ENCODE data around the gene HTT.

HTT gene

DNA sequence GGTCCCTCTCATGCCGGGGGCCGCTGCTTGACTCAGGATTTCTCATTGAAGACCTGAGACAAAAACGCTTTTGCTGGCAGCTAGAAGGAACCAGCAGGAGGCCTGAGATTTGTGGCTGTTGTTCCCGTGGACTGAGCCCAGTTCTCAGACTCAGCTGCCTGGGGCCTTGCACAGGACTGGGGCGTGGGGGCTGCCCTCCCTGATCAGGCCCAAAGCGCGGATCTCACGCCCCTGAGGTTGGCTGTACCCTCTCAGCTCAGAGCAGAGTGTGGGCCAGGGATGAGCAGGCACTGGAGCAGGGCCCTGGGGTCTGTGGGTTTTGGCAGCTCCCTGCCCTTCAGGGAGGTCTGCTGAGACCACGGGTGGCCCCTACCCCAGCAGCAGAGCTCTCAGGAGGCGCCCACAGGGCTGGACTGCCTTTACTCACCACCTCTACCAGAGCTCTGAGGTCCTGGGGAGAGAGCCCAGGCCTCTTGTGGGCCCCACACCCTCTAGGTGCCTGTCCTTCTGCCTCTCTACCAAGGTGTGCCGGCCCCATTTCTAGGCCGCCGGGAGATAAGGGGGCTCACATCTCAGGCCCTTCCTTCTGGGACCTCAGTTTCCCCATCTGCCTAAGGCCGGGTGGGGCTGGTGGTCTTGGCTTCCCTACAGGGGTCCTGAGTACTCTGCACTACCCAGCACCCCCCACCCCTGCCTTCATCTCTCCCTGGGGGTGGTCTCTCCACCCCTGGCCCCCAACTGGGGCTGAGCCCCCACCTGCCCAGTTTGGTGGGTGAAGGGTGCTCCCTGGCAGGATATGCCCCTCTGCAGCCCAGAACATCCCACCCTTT lies 180.0 kb downstream of the HTT start:
- DNase-seq: no peak

GRCh38 chr4:3255611-3256186 lies 181.2 kb downstream of the HTT start:
- no peak for DNase-seq

- no peak for DNase-seq
Measured at GRCh38 chr4:3256230-3257102, 182.0 kb downstream of the HTT start.

DNA sequence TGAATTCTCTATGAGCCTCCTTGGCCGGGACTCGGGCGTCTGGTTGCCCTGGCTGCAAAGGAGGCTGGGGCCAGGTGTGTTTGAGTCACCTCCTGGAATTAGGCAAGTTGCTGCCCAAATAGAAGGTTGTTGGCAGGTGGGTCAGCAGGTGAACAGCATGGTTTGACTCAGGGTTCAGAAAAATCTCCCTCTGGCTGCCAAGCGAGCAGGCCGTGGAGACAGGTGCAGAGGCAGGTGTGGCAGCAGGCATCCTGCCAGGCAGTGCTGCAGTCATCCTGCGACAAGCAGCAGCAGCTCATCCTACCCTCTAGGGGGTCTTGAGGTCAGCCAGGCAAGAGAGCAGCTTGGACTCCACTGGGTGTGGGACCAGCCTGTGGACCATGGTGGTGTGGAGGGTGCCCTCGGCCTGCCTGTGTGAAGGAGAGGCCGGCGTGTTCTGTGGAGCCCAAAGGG lies 182.6 kb downstream of the HTT start:
- DNase-seq: no peak

GRCh38 chr4:3257556-3258482 lies 183.3 kb downstream of the HTT start:
- peak; percentile 36 for DNase-seq

DNA sequence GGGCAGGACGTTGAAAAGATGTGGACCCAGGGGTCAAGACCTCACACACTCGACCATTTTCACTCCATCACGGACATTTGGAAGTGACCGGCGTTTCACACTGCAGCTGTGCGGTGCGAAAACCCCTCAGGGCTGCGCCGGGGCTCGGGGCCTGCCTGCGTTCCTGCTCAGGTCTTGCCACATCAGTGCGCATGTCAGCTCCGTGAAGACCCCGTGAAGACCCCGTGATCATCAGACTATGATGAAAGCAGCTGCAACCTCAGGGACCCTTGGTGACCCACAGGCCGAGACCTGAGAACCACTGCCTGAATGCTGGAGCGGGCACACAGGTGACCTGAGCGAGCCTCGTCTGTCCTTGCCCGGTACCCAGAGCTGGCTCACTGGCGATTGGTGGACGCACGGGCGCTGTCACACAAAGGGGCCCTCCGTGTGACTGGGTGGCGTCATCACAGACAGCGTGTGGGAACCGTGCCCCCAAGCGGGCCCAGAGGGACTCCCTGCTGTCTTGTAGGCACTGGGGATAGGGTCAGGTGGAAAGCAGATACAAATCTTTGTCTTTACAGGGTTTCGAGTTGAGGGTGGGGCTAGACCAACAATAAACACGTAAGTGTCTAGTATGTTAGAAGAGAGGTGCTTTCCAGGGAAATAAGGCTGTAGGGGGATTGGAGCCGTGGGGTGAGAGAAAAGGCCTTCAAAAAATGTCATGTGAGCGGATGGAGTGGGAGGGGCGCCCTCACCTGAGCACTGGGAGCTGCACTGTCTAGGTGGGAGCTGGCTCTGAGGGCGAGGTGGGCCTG lies 187.1 kb downstream of the HTT start:
- DNase-seq: no peak

GRCh38 chr4:3262208-3263052 lies 187.9 kb downstream of the HTT start:
- DNase-seq: no peak

DNA sequence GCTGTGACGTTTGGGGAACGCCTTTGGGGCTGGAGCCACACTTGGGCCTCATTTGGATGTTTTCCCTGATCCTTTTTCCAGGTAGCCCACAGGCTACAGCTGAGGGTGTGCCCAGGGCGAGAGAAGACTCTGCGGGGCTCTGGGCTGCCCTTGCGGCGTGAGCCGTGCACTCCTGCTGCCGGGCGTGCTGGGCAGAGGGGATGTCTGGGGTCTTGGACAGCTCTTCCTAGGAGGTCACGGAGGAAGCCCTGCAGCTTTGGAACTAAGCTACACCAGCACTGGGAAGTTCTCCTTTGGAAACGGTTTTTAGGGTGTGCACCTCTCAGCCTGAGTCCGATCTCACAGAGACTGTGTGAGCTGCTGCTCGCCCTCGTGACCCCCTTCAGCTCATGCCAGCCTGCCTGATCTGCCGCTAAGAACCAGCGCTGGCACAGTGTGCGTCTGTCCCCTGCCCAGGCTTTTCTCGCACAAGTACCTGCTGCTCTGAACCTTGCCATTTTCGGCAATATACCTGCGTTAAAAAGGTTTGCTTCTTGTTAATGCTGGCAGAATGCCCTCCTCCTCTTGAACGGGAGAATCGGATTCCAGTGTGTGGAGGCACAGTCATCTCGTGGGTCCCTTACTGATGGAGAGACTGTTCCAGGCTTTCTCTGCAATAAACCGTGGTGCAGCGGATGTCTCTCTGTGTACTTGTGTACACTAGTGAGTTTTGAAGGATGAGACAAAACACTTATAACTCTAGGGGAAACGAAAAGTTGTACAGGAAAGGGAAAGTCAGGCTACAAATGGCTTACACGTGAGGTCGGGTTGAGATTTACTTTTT lies 188.8 kb downstream of the HTT start:
- no peak for DNase-seq

- no peak for DNase-seq
Measured at GRCh38 chr4:3263876-3264193, 189.4 kb downstream of the HTT start.

DNA sequence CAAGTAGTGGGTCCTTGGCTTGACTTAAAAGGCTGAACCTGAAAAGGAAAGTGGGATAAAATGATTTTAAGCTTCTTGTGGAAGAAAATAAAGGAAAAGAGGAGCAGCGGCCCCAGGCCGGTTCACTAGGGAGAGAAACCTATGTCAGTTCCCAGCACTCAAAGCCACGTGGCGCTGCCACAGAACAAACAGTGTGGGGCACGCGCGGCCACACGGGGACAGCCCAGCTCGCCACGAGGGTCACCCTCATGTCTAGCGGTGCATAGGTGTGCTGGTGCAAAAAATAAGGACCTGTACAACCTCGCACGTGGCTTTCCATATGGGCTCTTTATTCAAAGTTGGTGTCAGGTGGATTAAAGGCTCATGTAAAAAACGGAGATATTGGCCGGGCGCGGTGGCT lies 191.6 kb downstream of the HTT start:
- no peak for DNase-seq

GRCh38 chr4:3267576-3268394 lies 193.3 kb downstream of the HTT start:
- DNase-seq: no peak

DNA sequence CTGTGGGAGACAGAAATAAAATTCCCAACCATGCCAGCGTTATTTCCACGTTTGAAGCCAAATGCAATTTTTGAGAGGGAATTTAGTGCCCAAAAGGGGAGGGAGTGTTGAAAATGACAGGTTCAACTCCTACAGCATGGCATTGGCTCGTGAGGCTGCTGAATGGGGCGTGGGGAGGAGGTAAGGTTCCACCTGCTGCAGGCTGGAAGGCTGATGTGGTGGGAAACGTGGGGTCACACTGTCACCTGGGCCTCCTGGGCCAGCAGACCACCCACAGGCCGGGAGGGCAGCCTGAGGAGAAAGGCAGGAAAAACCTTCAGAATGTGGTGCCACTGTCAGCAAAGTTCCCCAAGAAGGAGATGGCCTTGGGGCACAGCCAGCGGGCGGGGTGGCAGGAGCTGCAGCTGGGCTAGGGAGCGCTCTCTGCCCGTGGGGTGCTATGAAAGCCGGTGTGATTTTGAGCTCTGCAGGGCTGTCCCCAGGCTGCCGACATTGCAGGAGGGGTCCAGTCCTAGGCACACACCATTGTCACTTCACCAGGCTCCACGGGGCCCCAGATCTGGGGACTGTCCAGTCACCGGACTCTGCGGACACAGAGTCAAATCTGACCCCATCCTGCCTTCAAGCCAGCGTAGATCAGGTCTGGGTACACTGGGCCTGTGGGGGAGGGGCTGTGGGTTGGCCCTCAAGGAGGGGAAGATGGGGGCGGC lies 194.1 kb downstream of the HTT start:
- no peak for DNase-seq

DNA sequence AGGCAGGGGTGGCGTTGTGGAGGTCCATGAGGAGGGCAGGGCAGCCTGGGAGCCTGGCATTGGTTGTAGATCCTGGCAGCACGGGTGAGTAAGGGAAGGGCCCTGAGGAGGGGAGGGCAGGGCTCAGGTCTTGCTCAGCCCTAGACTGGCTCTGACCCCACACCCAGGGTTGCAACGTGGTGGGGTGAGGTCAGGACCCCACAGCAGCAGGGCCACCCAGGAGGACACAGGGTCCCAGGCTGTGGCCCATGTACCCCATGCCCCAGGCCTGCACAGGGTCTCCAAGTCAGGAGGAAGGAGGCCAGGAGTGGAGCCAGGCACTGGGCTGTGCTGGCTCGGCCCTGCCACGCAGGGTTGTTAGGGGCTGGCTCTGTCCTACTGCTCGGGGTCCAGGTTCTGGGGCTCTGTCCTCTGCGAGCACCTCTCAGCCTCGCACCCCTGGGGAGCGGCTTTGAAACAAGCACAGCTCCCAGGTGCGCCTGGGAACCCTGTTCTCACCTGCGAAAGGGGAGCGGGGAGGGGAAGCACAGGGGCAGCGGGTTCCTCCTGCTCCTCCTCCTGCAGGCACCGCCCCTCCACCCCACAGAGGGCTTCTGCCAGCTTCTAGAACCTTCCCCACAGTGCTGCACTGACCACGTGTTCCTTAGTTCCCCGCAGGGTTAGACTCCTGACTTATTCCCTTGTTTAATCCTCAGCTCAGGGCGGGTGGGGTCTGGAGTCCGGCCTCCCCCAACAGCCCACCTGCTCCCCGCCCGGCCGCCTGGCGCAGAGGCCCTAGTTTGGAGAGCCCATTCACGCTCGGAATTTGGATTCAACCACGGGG lies 194.8 kb downstream of the HTT start:
- DNase-seq: no peak

DNA sequence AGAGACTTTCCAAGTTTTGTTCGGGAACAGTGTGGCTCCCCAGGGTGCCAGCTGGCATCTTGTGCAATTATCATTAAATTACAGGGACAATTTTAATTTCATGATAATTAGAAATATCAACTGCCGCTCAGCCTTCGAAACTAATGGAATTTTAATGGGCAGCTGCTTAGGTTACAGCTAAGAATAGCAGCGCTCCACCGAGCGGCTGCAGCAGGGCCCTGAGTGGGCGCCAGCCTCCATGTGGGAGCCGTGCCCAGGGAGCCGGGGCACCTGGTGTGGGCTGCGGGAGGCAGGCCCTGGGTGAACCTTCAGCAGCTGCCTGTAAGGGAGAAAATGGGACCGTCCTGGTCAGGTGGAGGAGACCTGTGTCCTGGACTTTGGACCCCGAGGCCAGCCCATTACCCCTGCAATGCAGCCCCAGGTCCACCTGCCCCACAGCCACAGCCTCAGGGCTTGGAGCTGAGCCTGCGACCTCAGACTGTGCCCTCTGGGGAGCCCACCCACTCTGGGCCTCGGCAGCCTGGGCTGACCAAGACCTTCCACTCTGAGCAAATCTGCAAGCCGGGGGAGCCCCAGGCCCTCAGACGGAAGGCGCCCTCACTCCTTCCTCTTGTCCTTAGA lies 195.6 kb downstream of the HTT start:
- no peak for DNase-seq

- no peak for DNase-seq
Measured at GRCh38 chr4:3271131-3271530, 196.7 kb downstream of the HTT start.

- DNase-seq: no peak
Measured at GRCh38 chr4:3276986-3277385, 202.5 kb downstream of the HTT start.

- DNase-seq: no peak
Measured at GRCh38 chr4:3280466-3280865, 206.0 kb downstream of the HTT start.
